HG02588 (cell line): ENCODE results near the gene SEMA4B.
"Not testable (repeated sequence)": the region's sequence is repeated elsewhere in the genome, so short reads cannot be mapped to it uniquely, and the experiment has no call there.

Experiments
- ATAC-seq: cut with Tn5 transposase; IDR thresholded peaks from one replicate; pipeline ENCODE4 v1.9.1; 2021; ENCODE audit warnings: mild to moderate bottlenecking, moderate library complexity; ENCODE audit not compliant: unreplicated experiment

Gene SEMA4B

DNA sequence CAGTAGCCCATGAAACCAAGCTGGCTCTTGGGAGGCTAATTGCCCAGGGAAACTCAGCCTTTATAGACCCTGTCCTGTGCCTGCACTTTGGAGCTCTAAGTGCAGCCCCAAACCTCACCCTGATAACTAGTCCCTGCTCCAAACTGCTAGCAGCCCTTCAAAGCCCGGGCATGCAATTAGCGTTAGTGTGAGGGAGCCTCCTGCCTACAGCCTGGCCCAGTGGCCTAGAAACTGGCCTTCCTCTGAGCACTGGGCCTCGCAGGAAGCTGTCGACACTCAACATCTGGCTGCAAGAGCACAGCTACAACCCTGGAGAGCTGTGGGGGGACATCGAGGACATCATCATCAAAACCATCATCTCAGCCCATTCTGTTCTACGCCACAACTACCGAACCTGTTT, 56.6 kb downstream of the SEMA4B start:
- no peak for ATAC-seq

DNA sequence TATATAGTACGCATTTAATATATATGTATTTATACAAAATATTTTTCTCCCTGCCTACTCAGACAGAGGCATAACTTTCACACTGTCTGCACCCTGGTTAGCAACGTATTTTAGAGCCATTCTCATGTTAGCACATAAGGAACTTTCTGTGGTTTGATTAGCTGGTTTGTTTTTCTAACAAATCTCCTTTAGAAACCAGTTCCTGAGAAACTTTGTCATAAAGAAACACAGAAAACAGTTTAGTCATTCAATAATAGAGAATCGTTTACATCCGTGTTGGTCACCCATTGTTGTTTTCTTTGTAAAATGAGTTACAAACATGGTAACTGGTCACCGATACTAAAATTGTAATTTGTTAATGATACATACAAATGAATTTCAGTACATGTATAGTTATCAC, 58.4 kb downstream of the SEMA4B start:
- peak; percentile 55 for ATAC-seq

GRCh38 chr15:90260731-90261130, 59.6 kb downstream of the SEMA4B start:
- ATAC-seq = not testable (repeated sequence)

GRCh38 chr15:90261811-90262210, 60.7 kb downstream of the SEMA4B start:
- no peak for ATAC-seq

DNA sequence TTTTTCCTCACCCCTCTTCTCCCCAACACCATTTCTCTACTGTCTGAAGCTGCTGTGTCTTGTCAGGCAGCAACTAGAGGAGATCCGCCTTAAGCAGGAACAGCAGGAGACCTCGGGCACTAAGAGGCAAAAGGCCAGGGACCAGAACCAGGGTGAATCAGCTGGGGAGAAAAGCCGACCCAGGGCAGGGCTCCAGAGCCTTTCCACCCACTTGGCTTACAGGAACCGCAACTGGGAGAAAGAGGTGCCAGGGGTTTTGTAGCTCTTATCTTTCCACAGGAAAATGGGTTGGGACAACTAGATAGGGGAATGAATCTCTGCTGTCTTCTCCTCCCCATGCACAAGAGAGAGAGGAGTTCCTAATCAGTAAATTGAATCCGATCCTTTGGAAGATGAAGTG, 61.3 kb downstream of the SEMA4B start:
- ATAC-seq = no peak

- no peak for ATAC-seq
These were observed 63.5 kb downstream of the SEMA4B start for GRCh38 chr15:90264671-90265070.

- peak; percentile 88 for ATAC-seq
These were observed 64.3 kb downstream of the SEMA4B start, which contains the start of gene NGRN for GRCh38 chr15:90265271-90266060. TSS of gene NGRN (plus strand) at chr15:90265672. CDS start at chr15:90265713, 41 bp downstream.

DNA sequence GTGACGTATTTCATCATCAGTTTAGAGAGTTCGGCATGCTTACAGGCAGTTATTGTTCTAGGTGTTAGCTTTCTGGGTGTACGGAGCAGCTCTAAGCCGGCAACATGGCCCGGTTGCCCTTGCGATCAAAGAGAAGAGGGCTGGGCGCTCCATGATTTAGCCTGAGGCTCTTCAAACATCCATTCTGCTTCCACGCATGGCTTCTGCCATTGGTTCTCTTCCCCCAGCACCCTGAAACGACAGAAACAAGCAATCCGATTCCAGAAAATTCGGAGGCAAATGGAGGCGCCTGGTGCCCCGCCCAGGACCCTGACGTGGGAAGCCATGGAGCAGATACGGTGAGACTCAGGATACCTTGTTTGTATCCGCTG, 64.9 kb downstream of the SEMA4B start:
- peak; percentile 9 for ATAC-seq

DNA sequence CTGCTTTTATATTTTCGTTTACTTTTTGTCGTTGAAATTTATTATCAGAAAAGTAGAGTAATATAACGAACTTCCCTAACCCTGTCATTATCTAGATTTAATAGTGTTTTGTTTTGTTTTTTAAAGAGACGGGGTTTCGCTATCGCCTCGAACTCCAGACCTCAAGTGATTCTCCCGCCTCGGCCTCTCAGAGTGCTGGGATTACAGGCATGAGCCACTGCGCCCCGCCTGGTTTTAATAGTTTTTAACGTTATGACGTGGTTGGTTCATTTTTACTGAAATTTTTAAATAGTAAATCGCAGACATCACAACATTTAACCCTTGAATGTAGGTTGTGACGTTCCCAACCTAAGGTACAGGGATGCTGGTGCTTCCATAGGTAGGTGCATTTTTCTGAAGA, 65.4 kb downstream of the SEMA4B start:
- ATAC-seq = no peak

DNA sequence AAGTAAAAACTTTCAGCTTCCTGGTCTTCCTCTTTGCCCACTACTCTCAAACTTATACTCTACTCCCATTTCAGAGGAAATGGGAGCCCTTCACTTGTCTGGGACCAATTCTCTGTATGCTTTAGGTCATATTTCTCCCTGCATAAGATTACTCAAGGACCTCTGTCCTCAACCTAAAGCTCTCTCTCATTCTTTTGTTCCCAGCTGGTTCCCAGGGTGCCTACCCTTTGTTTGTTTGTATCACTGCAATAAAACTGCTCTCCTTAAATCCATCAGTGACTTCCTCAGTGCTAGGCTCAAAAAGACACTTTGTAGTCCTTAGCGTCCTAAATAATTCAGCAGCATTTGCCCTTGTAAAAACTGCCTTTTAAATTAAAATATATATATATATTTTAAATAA, 67.3 kb downstream of the SEMA4B start:
- no peak for ATAC-seq

DNA sequence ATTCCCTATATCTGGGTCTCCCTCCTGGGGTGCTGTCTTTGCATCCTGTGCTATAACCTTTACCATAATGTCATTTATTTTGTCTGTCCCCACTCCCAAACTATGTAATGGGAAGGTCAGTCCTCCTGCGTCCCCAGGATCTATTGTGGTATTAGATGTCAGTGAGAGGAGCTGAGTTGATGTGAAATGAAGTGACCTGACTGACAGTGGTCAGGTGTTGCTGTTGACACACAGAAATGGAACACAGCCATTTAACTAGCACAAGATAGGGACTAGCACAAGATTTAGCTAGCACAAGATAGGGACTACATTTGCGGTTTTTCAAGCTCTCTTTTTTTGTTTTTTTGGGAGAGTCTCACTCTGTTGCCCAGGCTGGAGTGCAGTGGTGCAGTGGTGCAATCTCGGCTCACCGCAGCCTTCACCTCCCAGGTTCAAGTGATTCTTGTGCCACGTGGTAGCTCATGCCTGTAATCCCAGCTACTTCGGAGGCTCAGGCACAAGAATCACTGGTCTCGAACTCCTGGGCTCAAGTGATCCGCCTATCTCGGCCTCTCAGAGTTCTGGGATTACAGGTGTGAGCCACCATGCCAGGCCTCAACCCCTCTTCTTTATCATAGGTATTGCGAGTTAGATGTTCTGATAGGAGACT, 69.5 kb downstream of the SEMA4B start:
- no peak for ATAC-seq

GRCh38 chr15:90271459-90272166, 70.5 kb downstream of the SEMA4B start:
- ATAC-seq = no peak

DNA sequence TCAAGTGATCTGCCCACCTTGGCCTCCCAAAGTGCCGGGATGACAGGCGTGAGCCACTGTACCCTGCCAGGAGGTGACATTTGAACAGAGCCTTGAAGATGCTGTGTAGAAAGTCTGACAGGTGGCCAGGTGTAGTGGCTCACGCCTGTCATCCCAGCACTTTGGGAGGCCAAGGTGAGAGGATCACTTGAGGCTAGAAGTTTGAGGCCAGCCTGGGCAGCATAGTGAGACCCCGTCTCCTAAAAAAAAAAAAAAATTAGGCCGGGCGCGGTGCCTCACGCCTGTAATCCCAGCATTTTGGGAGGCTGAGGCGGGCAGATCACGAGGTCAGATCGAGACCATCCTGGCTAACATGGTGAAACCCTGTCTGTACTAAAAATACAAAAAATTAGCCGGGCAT, 77.3 kb downstream of the SEMA4B start:
- ATAC-seq = not testable (repeated sequence)
